ENCODE results near the gene DNER.

DNER gene

DNA sequence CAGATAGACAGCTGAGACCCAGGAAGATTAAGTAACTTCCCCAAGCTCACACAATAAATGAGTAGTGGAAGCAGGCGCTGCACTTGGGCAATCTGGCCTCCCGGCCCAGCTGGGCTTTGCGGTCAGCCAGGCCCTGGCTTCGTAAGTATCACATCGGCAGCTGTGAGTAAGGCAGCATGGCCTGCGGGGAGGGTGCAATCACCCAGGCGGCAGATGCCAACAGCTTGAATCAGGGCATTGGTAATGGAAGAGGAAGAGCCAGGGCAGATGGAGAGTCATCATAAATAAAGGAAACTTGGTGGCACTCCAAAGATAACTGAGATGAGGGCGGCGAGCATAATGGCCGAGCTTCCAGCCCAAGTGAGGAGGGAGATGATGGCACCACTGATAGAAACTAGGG is 225.3 kb downstream of the DNER start:
- DNase-seq (ENCODE audit: low read depth in 2 of 2): no peak

DNA sequence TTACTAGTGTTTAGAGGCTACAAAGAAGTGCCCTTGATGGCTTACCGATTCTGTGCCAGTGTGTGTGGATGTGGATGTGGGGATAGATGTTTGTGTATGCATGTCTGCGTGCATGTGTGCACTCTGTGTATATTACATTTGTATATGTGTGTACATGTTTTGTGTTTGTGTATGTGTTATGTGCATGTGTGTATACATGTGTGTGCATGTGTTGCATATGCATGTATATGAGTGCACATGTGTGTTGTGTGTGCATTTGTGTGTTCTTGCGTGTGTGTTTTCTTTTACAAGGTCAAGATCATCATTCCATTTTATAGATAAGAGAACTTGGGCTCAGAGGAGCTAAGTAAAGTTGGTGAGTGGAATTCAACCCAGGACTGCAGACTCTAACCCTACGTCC is 226.1 kb downstream of the DNER start:
- DNase-seq (ENCODE audit: low read depth in 2 of 2): no peak

DNA sequence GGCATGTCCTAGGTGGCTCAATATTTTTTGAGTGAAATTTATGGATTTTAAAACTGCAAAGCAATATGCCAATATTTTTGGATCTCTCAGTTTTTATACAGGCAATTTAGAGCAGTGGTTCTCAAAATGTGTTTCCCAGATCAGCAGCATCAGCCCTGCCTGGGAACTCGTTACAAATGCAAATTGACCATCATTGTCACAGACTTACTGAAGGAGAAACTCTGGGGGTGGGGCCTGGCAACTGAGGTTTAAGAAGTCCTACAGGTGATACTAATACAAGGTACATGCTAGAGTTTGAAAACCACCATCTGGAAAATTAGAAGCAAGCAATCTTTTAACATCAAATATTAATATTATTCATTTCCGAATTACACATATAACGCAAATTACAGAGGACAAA is 227.7 kb downstream of the DNER start:
- DNase-seq (ENCODE audit: low read depth in 2 of 2): no peak

DNA sequence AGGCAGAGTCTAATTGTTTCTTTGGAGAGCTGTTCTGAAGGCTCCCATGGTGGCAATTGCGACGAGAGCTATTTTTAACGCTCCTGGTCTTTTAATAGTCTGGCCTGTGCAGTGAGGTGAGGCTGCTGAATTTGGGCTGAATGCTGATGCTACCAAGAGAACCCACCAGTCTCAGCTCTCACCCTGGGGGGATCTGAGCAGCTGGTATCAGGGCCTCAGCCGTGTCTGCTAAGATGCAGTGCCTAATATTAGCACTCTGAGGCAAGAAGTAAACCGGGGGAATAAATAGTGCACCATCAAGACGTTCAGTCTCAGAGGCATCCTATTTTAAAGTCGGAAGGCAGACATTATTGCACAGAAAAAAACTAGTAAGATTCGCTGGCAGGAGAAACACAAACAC is 228.5 kb downstream of the DNER start:
- no peak for DNase-seq (ENCODE audit: low read depth in 2 of 2)

DNA sequence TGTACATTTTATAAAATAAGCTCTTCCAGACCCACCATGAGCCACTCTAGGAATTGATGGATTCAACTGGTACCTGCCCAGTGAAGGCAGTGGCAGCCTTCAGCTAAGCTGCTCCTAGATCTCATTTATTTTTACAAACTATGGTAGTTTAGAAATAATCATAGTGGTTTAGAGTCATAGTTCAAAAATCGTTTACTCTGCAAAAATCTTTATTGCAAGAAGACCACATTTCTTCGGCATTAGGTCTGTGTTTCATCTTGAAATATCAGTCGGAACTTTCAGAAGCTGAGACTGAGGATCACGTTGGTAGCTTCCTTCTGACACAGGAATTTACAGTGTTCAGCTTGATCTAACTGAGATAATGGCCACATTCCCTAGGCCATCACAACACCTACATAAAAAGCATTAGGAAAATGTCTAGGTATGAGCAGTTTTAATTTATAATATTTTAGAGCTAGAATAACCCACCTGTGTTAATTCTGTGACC is 237.0 kb downstream of the DNER start:
- no peak for DNase-seq (ENCODE audit: low read depth in 2 of 2)

DNA sequence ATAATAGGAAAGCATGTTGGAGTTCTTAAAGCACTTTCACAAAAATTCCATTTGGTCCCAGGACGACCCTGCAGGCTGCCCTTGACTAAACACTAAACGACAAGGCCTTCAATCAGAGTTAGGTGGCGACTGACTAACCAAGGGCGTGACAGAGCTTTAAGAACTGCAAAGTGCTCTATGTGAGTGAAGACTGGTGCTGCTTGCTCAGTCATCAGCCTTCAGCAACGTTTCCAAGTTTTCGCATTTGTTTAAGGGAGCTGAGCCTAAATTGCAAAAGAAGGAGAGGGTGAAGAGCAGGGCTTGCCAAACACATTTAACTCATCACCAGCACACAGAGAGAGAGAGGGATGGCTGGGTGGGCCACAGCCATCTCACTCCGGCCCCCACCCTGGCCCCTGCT is 238.6 kb downstream of the DNER start:
- DNase-seq (ENCODE audit: low read depth in 2 of 2): no peak

DNA sequence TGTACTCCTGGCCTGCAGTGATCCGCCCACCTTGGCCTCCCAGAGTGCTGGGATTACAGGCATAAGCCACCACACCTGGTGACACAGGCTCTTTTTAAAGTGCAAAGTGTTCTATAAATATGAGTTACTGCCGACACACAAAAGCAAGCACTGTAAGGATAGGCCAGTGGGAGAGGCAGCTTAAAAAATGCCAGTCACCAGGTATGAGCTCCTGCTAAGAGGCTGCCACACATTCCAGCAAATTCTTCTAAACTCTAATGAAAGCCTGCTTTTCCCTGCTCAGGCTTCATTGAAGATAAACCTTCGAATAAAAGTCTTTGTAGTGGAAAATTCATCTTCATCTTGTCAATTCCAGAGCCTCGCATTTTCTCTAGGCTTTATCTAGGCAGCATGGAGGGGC is 240.2 kb downstream of the DNER start:
- DNase-seq (ENCODE audit: low read depth in 2 of 2): no peak

DNA sequence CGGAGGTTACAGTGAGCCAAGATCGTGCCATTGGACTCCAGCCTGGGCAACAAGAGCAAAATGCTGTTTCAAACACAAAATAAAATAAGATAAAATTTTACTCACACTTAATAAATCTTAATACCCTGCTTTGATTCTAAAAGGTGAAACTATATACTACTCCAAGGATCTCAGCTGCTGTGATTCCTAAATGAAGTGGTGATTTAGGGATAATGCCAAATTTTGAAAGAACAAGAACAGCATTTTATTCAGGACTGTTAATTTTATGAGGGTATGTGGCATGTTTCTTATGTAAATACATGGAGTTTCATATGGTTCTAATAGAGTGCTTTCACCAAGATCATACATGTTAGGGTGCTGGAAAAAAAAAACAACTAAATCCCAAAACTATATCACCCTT is 243.6 kb downstream of the DNER start:
- no peak for DNase-seq (ENCODE audit: low read depth in 2 of 2)

DNA sequence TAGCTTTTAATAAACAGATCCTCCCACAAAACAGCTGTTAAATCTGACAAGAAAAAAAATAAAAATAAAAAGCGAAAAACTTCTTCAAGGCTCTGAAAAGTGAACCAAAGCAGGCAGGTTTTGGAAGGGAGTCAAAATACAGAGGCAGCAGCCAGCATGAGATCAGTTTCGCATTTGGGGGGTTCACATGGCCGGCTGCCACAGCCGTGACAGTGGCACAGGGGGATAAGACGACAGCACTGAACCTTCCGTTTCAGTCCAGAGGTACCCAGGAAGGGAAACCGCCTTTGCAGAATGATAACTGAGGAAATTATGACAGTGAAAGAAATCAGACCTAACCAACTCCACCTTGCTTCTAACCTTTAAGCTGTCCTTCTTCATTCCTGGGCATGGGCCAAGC is 246.6 kb downstream of the DNER start:
- no peak for DNase-seq (ENCODE audit: low read depth in 2 of 2)

DNA sequence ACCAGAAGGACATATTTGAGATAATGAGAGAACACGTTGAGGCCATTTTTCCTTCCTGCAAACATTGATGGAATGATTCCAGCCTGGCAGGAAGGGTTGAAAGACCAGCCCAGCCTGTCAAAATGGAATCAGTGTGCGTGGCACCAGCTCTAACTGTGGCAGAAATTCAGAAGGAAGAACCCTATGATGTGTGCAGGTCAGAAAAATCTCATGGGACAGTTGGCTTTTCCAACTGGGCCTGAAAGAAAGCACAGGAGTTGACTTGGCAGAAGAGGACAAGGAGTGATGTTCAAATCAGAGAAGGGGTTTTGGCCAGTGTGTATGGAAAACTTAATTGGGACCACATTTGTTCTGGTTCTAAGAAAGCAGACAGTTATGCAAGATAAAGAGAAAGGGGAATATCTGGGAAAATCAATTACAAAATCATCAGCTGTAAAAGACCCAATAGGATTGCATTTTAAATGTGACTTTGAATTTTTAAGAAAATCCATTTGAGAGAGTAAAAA is 250.5 kb downstream of the DNER start:
- DNase-seq (ENCODE audit: low read depth in 2 of 2): no peak

DNA sequence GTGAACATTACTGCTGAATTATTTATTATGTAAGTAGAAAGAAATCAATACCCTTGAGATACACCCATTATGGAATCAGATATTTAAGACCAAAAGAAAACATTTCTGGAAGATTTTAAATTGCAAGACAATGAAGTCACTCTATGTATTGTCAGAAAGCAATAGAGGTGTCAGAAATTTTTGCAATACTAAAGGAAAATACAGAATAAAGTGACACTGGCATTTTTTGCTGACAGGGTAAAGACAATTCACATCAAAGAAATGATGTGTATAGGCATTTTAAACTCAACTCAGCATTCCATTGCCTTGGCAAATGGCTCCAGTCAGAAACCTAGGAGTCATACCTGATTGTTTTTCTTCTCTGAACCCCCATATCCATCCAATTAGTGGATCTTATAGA is 252.2 kb downstream of the DNER start:
- DNase-seq (ENCODE audit: low read depth in 2 of 2): no peak

DNA sequence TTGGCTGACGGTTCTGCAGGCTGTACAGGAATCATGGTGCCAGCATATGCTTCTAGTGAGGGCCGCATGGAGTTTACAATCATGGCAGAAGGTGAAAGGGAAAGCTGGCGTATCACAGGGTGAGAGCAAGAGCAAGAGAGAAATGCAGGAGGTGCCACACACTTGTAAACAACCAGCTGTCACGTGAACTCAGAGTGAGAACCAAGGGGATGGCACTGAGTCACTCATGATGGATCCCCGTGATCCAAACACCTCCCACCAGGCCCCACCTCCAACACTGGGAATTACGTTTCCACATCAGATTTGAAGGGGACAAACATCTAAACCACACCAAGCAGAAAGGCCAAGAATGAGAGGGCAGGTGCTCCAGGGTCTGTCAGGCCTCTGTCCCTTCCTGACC is 258.3 kb downstream of the DNER start:
- DNase-seq (ENCODE audit: low read depth in 2 of 2): no peak

DNA sequence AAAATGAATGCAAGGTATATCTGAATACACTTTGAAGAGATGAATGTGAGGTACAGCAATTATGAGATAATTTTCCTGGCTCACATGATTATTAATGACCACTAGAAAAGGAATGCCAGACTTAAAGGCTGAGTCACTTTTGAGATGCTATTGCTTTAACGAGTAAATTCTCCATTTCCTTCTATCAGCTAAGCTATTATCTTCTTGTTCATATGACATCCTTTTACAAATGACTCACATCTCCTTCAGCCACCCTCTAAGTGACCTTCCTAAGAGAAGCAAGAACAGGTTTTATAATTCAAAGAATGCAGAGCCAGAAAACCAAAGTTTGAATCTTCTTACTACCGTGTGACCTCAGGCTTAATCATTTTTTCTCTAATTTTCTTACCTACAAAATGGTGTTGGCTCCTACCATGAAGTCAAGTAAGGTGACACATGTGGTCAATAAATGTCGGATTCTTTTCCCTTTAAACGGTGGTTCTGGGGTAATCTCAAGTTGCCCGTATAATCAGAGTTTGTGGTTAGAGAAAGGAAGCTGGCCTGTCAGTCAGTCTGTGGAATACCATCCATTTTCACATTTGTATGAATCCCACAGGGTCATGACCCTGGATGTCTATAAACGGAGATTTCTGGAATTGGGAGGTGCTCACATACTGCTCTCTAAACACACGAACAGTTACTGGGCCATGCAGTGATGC is 259.3 kb downstream of the DNER start:
- no peak for DNase-seq (ENCODE audit: low read depth in 2 of 2)

DNA sequence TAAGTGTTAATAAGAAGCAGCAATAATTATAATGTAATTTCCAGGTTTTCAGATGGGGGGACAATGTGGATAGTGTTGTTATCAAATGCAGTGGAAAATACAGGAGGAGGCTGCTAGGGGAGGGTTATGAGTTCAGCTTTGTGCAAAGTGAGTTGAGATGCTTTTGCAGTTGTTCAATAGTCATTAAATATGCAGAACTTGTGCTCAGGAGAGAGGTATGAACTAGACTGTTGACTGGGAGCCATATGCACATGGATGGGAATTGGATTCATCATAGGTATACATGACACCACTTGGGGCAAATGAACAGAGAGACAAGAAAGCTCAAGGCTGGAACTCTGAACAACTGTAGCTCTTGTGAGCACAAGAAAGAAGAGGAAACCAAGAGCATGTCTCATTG is 261.1 kb downstream of the DNER start:
- DNase-seq (ENCODE audit: low read depth in 2 of 2): no peak

DNA sequence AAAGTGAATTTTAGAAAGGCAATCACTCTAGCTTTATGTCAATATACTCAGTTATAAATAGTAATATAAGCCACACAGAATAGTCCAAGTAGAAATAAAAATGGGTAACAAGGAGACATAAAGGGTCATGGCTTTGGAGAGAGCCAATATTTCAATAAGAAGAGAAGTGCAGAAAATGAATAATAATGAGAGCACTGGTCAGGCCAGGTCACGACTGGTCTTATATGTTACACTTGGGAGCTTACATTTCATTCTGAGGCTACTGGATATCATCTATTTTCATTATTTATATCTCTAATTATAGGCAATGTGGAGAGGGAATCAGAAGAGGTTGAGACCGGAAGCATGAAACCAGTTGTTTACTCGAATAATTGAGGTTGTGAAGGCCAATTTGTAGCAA is 262.5 kb downstream of the DNER start:
- DNase-seq (ENCODE audit: low read depth in 2 of 2): no peak

DNA sequence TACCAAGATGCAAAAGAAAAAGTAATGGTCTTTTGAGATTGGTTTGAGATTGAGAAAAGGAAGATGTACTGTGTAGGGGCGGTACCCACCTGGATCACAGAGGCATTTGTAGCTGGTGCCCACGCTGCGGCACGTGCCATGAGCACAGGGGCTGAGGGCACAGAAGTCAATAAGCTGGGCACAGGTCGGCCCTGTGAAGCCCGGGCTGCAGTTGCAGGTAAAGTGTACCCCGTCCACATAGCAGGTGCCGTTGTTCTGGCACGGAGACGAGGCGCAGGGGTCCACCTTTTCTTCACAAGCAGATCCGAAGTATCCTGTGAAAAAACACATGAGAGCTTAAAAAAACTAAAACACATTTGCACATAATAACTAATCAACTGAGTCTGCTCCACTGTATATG is 267.1 kb downstream of the DNER start:
- DNase-seq (ENCODE audit: low read depth in 2 of 2): no peak

DNA sequence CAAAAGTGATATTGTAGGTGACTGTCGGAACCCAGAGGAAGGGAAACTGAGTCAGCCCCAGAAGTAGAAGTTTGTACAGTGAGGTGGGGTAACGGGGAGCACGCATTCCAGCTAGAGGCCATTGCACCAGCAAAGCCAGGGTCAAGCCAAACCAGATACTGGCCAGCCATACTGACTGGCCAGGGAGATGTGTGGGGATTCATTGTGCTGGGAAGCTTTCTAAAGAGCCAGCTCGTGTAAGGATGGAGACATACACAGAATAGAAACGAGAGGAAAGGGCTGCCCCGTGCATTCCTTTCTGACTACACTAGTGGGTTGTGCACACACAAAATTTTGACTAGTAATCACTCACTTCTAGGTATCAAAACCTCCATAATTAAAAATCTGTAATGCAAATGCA is 268.0 kb downstream of the DNER start:
- DNase-seq (ENCODE audit: low read depth in 2 of 2): no peak

DNA sequence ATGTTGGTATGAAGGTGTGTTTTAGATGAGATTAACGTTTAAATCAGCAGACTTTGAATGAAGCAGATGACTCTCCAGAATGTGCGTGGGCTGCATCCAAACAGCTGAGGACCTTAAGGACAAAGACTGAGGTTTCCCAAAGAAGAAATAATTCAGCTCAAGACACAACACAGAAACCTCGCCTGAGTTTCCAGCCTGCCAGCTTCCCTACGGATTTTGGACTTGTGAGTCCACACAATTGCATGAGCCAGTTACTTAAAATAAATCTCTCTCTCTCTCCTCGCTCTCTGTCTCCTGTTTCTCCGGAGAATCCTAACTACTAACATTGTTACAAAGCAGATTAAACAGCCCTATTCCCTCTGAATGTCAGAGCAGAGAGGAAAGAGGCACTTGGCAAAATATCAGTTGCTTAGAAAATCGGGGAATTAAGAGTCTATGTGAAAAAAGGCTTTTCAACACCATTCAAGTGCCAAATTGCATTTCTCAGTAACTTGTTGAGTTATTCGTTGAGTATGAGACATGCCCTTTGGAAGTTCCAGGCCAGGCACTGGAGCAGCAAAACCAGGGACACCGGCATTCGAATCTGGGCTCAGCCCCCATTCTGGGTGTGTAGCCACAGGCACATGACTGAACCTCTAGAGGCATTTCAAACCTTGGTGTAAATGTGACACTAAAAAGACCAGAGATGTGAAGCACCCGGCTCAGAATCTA is 268.7 kb downstream of the DNER start:
- no peak for DNase-seq (ENCODE audit: low read depth in 2 of 2)

DNA sequence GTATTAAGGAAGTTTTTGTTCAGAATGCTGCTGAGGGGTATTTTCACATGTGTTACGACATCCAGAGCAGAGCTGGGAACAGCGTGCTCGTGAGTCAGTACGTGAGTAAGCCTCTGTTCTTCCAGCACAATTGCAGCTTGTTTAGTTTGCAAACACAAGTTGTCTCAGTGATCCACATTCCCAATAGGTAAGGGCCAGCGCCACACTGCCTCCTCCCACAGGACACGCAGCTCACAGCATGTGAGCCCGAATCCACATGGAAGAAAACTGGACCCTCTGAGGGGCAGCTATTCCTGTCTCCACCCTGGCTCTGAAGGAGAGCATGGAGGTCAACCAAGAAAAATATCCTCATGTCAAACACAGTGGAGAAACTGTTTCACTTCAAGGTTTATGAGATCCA is 269.3 kb downstream of the DNER start:
- DNase-seq (ENCODE audit: low read depth in 2 of 2): no peak

DNA sequence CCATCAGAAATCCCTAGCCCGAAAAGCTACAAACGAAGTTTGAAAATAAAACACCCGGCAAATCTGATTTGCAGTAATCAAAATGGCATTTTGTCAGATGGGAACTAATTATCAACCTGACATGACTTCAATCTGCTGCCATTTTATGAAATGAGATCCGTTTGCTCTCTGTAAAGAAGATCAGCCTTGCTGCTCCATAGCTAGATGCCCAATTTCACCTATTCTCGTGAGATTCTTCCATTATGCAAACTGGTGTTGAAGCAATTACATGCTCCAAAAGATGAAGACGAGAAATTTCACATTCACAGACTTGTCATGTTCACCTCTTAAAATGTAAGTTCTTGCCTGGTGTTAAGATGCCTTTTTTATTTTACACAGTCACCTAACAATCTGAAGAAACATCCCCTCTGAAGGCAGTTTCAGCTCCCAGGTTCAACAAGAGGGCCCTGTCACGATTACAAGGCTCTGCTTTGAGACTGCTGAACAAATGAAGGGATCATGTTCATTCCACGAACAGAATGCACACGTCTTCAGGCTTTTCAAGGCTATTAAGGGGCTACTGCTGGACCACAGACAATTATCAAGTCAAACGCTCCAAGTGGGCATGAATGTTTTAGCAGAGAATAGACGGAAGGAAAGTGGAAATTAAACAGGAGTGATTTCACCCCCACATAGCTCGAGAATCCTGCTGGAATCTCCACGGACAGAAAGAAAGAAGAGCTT is 270.6 kb downstream of the DNER start:
- no peak for DNase-seq (ENCODE audit: low read depth in 2 of 2)

DNA sequence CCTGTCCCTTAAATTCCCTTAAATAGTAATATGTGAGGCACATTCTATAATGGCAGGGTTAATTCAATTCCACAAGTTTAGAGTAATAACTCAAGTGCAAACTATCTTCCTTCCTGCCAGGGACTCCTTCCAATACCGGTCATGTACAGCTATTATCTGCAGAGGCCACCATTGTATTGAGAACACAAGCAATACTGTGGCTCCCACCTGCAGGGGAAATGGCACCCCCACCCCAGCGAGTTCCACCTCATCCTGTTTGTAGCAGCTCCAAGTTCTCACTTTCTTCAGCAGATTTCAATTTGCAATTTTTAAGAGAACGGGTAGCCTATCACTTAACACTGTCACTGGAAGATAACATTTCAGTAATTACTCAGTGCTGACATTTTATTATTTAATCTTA is 271.2 kb downstream of the DNER start:
- DNase-seq (ENCODE audit: low read depth in 2 of 2): no peak

DNA sequence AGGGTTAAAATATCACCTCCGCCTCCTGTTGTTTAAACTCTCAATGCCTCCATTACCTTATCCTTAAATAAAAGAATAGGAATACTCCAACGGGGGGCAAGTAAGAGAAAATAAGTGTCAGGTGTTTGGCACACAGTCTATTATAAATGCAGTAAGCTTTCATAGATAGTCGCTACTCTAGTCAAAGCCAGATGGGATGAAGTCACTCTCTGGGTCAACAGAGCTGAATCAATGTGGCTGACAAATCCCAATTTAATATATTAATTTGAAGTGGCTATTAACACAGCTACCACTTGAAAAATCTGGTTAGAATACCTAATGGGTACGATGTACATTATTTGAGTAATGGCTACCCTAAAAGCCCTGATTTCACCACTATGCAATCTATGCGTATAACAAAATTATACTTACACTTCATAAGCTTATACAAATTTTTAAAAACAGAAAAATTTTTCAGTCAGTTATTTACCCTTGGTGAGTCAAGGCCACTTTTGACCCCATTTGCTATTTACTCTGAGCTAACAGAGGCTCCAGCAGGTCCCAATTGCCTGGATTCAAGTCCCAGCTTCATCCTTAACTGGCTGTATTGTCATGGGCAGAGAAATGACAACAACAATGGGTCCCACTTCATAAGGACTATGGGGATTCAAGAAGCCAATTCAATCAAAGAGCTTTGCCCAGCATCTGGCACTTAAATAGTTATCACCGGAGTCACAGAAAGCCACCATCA is 275.8 kb downstream of the DNER start:
- no peak for DNase-seq (ENCODE audit: low read depth in 2 of 2)
